Ramos (cell line): ENCODE measurements around the gene RUNX3.
"Not testable (repeated sequence)": the region's sequence is repeated elsewhere in the genome, so short reads cannot be mapped to it uniquely, and the experiment has no call there.

ENCODE experiments used
- in situ Hi-C: fragments of 300-500 bp; cut with MboI; formaldehyde crosslinking; loops from one replicate; pipeline ENCODE4 v1.14.3; 2022; ENCODE audit warnings: low sequenced_read_pairs; ENCODE audit not compliant: unreplicated experiment

Gene RUNX3

GRCh38 chr1:24892188-24893153 is 37.6 kb downstream of the RUNX3 start:
- in situ Hi-C loops: no loop called here

GRCh38 chr1:24891367-24891766 is 38.7 kb downstream of the RUNX3 start:
- in situ Hi-C loops: not testable (repeated sequence)

DNA sequence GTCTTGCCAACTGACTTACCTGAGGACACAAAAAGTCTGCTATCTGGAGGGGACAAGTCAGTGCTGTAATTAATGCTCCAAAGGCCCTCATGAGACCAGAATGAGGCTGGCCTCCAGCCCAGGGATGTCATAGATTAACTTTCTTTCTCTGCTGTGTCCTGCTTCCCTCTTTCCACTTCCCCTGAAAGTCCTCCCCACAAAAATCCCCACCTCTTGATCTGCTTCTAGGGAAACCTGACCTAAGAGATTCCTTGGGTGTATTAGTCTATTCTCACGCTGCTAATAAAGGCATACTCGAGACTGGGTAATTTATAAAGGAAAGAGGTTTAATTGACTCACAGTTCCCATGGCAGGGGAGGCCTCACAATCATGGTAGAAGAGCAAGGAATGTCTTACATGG is 39.2 kb downstream of the RUNX3 start:
- in situ Hi-C loops: no loop called here

DNA sequence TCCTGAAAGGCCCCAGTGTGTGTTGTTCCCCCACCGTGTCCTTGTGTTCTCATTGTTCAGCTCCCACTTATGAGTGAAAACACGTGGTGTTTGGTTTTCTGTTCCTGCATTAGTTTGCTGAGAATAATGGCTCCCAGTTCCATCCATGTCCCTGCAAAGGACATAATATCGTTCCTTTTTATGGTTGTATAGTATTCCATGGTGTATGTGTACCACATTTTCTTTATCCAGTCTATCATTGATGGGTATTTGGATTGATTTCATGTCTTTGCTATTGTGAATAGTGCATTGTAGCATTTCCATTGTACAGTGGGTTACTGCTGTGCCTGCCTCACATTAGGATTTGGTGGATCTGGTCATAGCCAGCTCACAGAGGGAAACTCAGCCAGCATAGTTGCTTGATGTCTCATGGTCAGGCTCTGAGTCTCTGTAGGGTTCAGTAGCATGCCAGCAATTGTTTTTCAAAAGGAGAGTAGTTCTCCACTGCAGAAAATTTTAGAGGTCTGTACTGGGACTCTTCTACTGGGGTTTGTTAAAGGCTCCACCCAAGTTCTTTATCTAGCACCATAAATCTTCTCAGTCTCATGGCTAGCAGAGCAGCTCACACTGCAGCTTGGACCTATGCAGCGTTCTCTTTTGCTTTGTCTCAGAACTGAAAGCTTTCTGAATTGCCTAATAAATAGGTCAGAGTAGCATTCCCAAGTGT is 41.0 kb downstream of the RUNX3 start:
- in situ Hi-C loops: no loop called here

DNA sequence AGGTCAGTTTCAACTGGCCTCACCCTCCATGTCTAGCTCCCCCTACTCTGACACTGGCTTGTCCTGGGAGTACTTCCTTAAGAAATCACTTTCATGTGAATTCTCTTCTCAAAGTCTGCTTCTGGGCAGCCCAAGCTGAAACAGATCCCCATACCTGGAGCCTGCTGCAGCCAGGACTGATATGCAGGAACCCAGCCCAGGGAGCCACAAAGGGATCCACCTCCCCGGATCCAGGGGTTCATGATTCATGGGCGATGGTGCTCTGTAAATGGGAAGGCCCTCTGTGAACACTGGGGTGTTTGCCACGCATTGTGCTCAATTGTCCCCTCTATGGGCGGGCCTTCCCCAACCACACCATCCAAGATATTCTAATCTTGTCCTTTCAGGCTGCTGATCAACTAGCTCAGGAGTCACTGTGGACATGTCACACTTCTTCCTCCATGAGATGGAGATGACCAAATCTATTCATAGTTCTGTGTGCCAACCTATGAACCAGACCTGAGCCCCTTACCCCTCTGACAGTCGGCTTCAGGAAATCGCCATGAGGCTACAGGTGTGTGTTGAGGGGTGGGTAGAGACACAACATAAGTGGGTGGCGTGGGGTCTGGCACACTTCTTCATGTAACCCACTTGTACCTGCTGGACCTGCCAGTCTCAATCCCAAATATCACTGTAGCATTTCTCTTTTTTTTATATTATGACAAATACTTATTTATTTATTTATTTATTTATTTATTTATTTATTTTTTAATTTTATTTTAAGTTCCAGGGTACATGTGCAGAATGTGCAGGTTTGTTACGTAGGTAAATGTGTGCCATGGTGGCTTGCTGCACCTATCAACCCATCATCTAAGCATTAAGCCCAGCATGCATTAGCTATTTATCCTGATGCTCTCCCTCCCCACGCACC is 41.8 kb downstream of the RUNX3 start:
- in situ Hi-C loops: no loop called here

DNA sequence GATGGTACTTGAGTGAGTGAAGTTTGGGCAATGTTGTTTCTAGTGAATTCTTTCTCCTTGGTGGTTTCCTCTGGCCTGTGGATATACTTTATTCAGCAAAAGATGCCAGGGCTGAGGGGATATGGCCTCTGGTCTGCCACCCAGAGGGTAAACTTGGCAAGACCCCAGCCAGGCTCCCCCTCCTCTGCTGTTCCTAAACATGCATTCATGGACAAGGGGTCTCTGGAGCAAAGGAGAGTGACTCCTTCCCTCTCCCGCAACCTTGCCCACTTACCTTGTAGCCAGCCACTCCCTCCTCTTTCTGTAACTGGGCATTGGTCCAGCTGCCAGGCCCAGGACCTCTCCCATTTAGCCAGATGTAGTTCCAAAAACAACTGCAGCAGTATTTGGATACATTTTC is 43.8 kb downstream of the RUNX3 start:
- in situ Hi-C loops: no loop called here

DNA sequence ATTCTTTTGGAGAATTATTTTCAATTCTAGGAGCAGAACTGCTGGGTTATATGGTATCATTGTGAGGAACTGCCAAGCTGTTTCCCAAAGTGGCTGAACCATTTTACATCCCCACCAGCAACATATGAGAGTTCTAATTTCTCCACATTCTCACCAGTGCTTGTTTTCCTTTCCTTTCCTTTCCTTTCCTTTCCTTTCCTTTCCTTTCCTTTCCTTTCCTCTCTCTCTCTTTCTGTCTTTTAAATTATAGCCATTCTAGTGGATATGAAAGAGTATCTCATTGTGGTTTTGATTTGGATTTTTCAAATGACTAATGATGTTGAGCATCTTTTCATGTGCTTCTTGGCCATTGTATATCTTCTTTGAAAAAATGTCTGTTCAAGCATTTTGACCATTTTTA is 45.3 kb downstream of the RUNX3 start:
- in situ Hi-C loops: no loop called here

GRCh38 chr1:24881034-24881433 is 49.0 kb downstream of the RUNX3 start:
- in situ Hi-C loops: no loop called here

DNA sequence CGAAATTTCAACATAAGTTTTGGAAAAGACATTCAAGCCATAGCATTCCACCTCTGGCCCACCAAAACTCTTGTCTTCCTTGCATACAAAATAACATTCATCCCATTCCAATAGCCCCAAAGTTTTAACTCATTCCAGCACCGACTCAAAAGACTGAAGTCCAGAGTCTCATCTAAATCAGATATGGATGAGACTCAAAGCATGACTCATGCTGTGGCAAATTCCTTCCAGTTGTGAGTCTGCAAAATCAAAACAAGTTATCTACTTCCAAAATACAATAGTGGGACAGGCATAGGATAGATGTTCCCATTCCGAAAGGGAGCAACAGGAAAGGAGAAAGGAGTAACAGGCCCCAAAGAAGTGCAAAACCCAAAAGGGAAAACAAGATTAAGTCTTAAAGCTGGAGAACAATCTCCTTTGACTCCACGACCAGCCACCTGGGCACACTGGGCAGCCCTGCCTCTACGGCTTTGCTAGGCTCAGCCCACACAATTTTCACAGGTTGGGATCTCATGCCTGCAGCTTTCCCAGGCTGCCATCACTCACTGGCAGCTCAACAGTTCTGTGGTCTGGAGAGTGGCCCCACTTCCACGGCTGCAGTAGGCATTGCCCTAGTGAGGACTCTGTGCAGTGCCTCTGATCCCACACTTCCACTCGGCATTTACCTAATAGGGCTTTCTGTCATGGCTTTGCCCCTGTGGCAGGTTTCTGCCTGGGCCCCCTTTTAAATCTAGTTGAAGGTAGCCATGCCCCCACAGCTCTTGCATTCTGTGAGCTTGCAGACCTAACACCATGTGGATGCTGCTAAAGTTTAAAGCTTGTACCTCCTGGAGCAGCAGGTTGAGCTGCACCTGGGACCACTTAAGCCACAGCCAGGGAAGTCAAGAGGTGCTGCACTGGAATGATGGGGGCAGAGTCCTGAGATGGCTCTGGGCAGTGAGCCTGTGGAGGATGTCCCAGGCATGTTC is 51.0 kb downstream of the RUNX3 start:
- in situ Hi-C loops: no loop called here

GRCh38 chr1:24878045-24878444 is 52.0 kb downstream of the RUNX3 start:
- in situ Hi-C loops: no loop called here

GRCh38 chr1:24875991-24876506 is 54.0 kb downstream of the RUNX3 start:
- in situ Hi-C loops: no loop called here

DNA sequence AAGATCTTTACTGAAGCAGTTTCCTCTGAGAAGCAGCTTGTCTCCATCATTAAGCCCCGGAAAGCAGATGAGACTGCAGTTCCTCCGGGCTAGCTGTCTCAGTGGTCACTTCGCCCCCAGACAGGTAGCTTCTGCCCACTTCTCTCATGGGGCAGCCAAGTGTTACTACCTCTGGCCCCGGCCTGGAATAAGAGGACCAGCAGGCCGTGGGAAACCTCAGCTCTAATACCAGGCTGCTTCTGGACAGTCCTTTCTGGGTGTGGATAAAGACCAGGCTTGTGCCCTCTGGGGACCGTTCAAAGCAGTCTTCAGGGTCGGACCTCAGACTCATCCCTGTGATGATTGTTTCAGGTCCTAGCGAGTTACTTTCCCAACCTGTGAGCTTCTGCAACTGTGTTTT is 54.8 kb downstream of the RUNX3 start:
- in situ Hi-C loops: no loop called here

DNA sequence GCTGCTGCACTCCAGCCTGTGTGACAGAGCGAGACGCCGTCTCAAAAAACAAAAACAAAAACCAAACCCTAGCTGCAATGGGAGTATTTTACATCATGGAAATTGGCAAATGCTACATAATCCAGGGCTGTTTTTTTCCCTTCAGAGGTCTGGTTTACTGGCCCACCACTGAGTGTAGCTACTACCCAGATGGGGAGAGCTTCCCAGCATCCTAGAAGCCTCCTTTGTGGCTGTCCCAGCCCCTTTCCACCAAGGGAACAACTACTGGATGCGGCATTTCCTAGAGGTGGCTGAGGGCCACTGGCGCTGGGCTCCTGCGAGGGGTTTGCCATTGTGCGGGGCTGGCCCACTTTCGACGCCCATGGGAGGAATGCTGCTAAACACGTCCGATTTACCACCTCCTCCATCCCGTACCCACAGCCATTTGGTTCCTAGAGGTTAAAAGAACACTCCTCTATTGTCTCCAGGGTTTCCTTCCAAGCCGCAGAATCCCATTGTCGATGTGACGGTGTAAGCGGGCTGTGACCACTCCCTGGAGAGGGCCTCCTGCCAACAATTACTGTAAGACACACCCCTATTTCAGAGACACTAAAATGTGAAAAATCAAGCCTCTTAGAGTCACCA is 55.4 kb downstream of the RUNX3 start:
- in situ Hi-C loops: no loop called here

- in situ Hi-C loops: no loop called here
These were observed 56.0 kb downstream of the RUNX3 start for GRCh38 chr1:24874056-24874455.

DNA sequence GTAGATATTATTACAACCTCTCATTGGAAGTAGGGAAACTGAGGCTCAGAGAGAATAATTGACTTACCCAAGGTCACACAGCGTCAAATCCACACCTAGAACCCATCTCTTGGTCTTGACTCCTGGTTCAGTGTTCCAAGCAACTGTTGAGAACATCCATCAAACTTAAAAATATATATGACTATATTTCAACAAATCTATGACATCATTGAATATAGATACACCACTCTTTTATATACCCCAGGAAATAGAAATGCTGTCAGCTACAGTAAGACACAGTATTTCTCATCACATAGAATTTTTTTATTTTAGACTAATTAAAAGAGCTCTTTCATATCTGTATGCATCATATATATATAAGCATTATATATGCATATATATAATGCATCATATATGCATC is 56.9 kb downstream of the RUNX3 start:
- in situ Hi-C loops: no loop called here

GRCh38 chr1:24872061-24872850 is 57.8 kb downstream of the RUNX3 start:
- in situ Hi-C loops: no loop called here

DNA sequence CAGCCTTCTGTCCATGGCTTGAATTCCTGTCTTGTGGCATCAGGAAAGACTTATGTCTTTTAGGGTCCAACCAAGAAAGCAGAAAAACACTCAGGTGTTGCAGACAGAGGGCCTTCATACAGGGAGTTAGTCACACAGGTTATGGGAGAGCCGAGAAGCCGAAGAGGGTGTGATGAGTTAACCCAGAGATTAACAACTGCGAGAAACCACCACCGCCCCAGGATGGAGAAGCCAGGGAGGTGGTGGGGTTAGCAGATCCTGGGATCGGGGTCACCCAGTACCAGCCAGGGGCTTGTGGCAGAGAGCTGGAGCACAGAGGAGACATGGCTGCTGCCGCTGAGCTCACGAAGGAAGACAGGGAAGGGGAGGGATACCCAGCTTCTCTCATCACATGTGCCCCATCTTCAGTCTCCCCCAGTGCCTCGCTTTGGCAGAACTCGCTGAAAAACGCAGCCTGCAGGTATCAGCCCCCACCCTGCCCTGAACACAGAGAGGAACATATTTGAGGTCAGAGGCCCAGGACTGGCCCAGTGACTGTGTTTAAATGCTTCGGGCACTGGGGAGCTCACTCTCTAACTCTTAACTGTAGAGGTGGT is 58.7 kb downstream of the RUNX3 start:
- in situ Hi-C loops: no loop called here
